Colonic mucosa (tissue), 4 donors: ENCODE measurements around the gene WDR7. TPM values are rescaled to one million over a fixed set of nuclear protein-coding genes. Genes with fewer than 3 reads are reported as not detected.

Source experiments
- DNase-seq: peaks from one replicate; pipeline ENCODE4 v3.0.0-alpha.2; 2020
- H3K27ac ChIP-seq: fragments of 200-600 bp; one replicate; pipeline ENCODE4 v1.8.0; 2021
- H3K27me3 ChIP-seq: fragments of 200-600 bp; one replicate; pipeline ENCODE4 v1.8.0; 2021
- H3K36me3 ChIP-seq: fragments of 200-600 bp; one replicate; pipeline ENCODE4 v1.8.0; 2021
- H3K4me1 ChIP-seq: fragments of 200-600 bp; one replicate; pipeline ENCODE4 v1.8.0; 2021; ENCODE audit warnings: mild to moderate bottlenecking
- H3K4me3 ChIP-seq: fragments of 200-600 bp; one replicate; pipeline ENCODE4 v1.8.0; 2021
- H3K9ac ChIP-seq, 2 donors: one replicate each; pipeline ENCODE4 v1.7.0; 2013; ENCODE audit warnings: control low read depth in 2 of 2, low read depth in 2 of 2, low read length in 2 of 2
- H3K9me3 ChIP-seq: fragments of 200-600 bp; one replicate; pipeline ENCODE4 v1.8.0; 2021
- intact Hi-C: fragments of 100-400 bp; cut with DNase I; formaldehyde crosslinking; loops from one replicate; pipeline ENCODE4 v1.14.1; 2022
- total RNA-seq, 2 donors: library from RNA; stranded (reverse); fragmentation: NEBNext Ultra II Directional in 1 of 2; extraction: Animal tissue kit (Norgen Biotek cat#: 25700) in 1 of 2; gene quantifications; one replicate each; pipeline ENCODE4 v1.2.1, GENCODE V29; 2021
- TF ChIP-seq, protein P1 (sequence below): fragments of 200-600 bp; IDR thresholded peaks from one replicate; pipeline ENCODE4 v1.8.0; 2022; ENCODE audit warnings: antibody characterized with exemption, mild to moderate bottlenecking
- donor health status: healthy.
- donor health status: DM: no; HTN: no; CAD: no.
- donor health status: DM: no; HTN: no; CAD: no.

WDR7 gene
- total RNA-seq, 2 donors from 2014 or later: 16.8 to 21.2 TPM

DNA sequence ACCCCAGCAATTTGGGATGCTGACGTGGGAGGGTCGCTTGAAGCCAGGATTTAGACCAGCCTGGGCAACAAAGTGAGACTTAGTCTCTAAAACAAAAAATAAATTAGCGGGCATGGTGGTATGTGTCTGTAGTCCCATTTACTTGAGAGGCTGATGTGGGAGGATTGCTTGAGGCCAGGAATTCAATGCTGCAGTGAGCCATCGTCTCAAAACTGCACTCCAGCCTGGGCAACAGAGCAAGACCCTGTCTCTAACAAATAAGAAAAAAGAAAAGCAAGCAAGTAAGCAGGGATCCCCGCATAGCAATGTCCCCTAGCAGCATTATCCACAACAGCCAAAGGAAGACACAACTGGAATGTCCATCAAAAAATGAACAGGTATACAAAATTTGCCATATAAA lies 16.2 kb upstream of the WDR7 start:
- Histone ChIP-seq H3K4me1 (peaks cover 17% of the 10 kb centered on the region), H3K27me3 (no peaks in the 10 kb centered on the region), H3K4me3 (no peak overlapping the region), H3K27ac (no peak overlapping the region), H3K36me3 (no peaks in the 10 kb centered on the region), H3K9me3 (no peaks in the 10 kb centered on the region), H3K9ac (no peak overlapping the region)
- no peak for DNase-seq
- intact Hi-C loops: no loop called here
- TF ChIP-seq, protein P1, sequence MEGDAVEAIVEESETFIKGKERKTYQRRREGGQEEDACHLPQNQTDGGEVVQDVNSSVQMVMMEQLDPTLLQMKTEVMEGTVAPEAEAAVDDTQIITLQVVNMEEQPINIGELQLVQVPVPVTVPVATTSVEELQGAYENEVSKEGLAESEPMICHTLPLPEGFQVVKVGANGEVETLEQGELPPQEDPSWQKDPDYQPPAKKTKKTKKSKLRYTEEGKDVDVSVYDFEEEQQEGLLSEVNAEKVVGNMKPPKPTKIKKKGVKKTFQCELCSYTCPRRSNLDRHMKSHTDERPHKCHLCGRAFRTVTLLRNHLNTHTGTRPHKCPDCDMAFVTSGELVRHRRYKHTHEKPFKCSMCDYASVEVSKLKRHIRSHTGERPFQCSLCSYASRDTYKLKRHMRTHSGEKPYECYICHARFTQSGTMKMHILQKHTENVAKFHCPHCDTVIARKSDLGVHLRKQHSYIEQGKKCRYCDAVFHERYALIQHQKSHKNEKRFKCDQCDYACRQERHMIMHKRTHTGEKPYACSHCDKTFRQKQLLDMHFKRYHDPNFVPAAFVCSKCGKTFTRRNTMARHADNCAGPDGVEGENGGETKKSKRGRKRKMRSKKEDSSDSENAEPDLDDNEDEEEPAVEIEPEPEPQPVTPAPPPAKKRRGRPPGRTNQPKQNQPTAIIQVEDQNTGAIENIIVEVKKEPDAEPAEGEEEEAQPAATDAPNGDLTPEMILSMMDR: no peak

DNA sequence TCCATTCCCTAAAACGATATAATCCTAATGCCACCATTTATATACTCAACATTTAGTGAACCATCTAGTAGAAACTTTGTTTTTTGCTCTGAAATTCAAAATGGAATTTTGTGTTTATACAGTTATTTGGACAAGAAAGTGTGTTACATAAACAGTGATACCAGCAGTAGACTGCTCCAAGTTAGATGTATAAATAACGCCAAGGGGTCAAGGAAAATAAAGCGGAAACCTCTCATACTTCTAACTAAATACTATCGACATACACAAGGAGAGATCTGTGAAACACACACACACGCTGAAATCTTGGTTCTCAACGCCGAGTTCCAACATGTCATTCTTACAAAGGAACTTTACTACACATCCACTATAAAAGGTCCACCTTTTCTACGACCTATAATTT lies 14.0 kb upstream of the WDR7 start:
- intact Hi-C loops: no loop called here
- peaks cover 13% of the 10 kb centered on the region for H3K4me1 ChIP-seq
- TF ChIP-seq, protein P1: no peak

DNA sequence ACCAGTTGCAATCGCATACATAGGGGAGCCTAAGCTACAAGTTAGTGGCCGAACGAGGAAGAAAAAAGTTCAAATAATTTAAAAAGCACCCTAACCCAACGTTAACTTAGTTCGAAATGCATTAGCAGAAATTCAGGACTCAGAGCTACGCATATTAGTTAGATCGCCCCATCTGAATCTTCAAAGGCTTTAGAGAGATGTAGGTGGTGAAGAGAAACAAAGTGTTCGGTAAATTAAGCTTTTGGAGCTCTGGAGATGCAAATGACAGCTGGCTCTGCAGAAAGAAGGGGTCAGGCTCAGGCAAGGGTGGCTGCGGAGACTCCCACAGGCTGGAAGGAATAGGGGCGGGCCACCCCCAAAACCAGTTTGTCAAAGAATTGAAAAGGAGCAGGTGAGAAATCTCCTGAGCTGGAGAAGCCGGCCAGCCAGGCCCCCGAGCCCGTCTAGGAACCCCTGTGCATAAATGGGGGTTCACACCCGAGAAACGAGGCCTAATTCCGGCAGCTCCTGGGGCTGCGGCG lies 13.4 kb upstream of the WDR7 start:
- intact Hi-C loops: no loop called here
- peak overlapping the region; percentile 89 for H3K27ac ChIP-seq
- no peak for DNase-seq
- TF ChIP-seq, protein P1: no peak
- peak overlapping the region; percentile 62 for H3K4me3 ChIP-seq
- peaks cover 7% of the 10 kb centered on the region for H3K4me1 ChIP-seq
- H3K36me3 ChIP-seq: no peaks in the 10 kb centered on the region
- no peaks in the 10 kb centered on the region for H3K27me3 ChIP-seq
- H3K9ac ChIP-seq: peak overlapping the region; percentile 75 to 97
- no peaks in the 10 kb centered on the region for H3K9me3 ChIP-seq

More for the DNA sequence above, 14.0 kb upstream of the WDR7 start:
- peak overlapping the region; percentile 62 for H3K4me3 ChIP-seq
- H3K9me3 ChIP-seq: no peaks in the 10 kb centered on the region
- H3K27me3 ChIP-seq: no peaks in the 10 kb centered on the region
- H3K27ac ChIP-seq: peak overlapping the region; percentile 89
- no peak for DNase-seq
- H3K36me3 ChIP-seq: no peaks in the 10 kb centered on the region
- H3K9ac ChIP-seq: peak overlapping the region; percentile 75 to 97

DNA sequence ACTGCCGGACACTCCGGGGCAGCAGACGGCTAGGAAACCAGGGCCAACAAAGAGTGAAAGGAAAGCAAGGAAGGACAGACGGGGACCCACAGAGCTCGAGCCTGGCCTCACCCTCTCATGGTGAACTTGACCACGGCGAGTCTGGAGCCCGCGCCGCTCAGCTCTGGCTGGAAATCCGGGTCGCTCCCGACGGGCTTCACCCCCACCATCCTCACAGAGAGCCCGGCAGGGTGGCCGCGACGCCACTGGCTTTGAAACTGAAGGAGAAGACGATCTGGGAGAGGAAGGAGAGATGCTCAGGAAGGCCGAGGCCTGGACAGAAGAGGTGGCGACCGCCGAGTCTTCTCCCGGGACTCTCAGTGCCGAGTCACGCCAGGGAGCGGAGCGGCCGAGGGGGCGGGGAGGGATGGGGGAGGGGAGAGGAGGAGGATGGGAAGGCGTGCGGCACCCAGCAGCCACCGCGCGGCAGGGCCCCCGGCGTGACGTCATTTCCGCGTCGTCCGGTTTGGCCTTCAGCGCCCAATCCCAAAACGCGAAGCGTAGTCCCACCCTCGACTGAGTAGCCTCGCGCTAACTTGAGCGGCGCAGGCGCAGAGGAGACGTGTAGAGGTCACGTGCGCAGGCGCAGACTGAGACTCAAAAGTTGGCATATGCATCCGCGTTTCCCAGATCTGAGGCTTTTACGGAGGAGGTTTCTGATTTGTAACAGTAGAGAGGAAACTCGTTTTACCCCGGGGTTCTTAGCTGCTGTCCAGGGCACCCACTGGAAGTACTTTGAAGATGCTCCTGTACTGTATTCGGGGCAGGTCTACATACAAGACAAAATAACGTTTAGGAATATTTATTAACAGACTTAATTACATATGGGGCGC lies 12.7 kb upstream of the WDR7 start, which contains the start of gene TXNL1:
Gene TXNL1, minus strand, starts transcription at position 361 of the 872 bp plus-strand sequence. Its CDS starts 152 bp downstream, at position 209.
- Histone ChIP-seq H3K9ac (peak within 1 kb of the TSS; percentile 75 to 97), H3K4me3 (peak within 1 kb of the TSS; percentile 62), H3K36me3 (no peaks in the 10 kb centered on the region), H3K4me1 (peaks cover 7% of the 10 kb centered on the region), H3K27ac (peak within 1 kb of the TSS; percentile 89), H3K27me3 (no peaks in the 10 kb centered on the region), H3K9me3 (no peaks in the 10 kb centered on the region)
- DNase-seq: peak; percentile 99
- TF ChIP-seq, protein P1: no peak
- intact Hi-C loops: no loop called here

DNA sequence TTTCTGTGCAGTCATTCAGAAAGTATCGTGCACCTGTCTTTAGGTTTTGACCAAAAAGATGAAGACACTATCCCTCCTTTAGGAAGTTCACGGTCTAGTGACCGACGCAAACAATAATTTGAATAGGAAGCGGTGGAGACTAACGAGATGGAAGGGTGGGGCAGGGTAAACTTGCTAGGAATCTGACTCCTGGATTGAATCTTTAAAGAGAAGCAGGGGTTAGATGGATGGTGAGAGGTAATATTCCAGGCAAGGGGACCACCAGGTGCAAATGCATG lies 12.1 kb upstream of the WDR7 start:
- H3K4me3 ChIP-seq: peak overlapping the region; percentile 62
- H3K36me3 ChIP-seq: no peaks in the 10 kb centered on the region
- peaks cover 7% of the 10 kb centered on the region for H3K4me1 ChIP-seq
- TF ChIP-seq, protein P1: no peak
- no peaks in the 10 kb centered on the region for H3K27me3 ChIP-seq
- H3K27ac ChIP-seq: peak overlapping the region; percentile 89
- DNase-seq: no peak
- no peaks in the 10 kb centered on the region for H3K9me3 ChIP-seq
- H3K9ac ChIP-seq: peak overlapping the region; percentile 25 to 76
- intact Hi-C loops: no loop called here
